Testis (tissue), 2 donors: ENCODE measurements around the gene CBX8.

ENCODE experiments used
- CTCF ChIP-seq, 3 experiments: fragments of 450-650 bp in 2 of 3; fragments of 200-600 bp in 1 of 3; sonication (generic) in 1 of 3; IDR thresholded peaks; one replicate each; pipeline ENCODE4 v1.5.1; 2016 to 2019; ENCODE audit warnings: antibody characterized with exemption in 3 of 3, mild to moderate bottlenecking in 2 of 3, moderate library complexity in 1 of 3
- POLR2A ChIP-seq: fragments of 450-650 bp; IDR thresholded peaks from one replicate; pipeline ENCODE4 v1.6.1; 2017; ENCODE audit warnings: antibody characterized with exemption, mild to moderate bottlenecking, moderate library complexity

GRCh38 chr17:79815836-79816461 lies 19.1 kb upstream of the CBX8 start:
- no peak for TF ChIP-seq CTCF (IDR thresholded peaks at IDR 0.05)
- TF ChIP-seq POLR2A: no peak
